GM12878 (cell line): ENCODE results near the gene FCER1G. TPM values are rescaled to one million over a fixed set of nuclear protein-coding genes. Genes with fewer than 3 reads are reported as not detected.

Experiments used
- ATAC-seq: fragments of 200-7000 bp; cut with Tn5 transposase; 3 replicates; pipeline ENCODE4 v1.9.1; 2020; ENCODE audit warnings: mild to moderate bottlenecking, moderate library complexity
- BruUV-seq: library from RNA; stranded (reverse); fragments of 400-500 nt; replicated peaks from 2 replicates; lab custom pipeline; 2021; lab: Mats Ljungman, UMichigan
- CTCF ChIA-PET: fragments of 300-600 bp; sonication (Branson Sonifier 250); formaldehyde crosslinking; extraction: SDS; loops from one replicate; lab custom pipeline; 2021; ENCODE audit warnings: inconsistent platforms; lab: Yijun Ruan, JAX
- POLR2A ChIA-PET: fragments of 350-600 bp; formaldehyde crosslinking; extraction: SDS; loops from one replicate; lab custom pipeline; 2021; ENCODE audit warnings: inconsistent platforms; lab: Charles Lee
- RAD21 ChIA-PET: fragments of 300-600 bp; sonication (Branson Sonifier 250); formaldehyde crosslinking; loops from one replicate; lab custom pipeline; 2023; ENCODE audit warnings: antibody characterized with exemption; ENCODE audit not compliant: unreplicated experiment; lab: Charles Lee
- SMC1A ChIA-PET: fragments of 300-600 bp; sonication (Branson Sonifier 250); formaldehyde crosslinking; loops from one replicate; lab custom pipeline; 2023; ENCODE audit not compliant: unreplicated experiment, uncharacterized antibody; lab: Charles Lee
- DNase-seq: peaks from one replicate; pipeline ENCODE4 v3.0.0-alpha.2; 2011; ENCODE audit warnings: low read depth, low spot score
- FAIRE-seq: peaks from 3 replicates; lab custom pipeline; 2011; peaks lifted over from hg19 to GRCh38; lab: Jason Lieb, UNC
- H2AFZ ChIP-seq: 2 replicates; pipeline ENCODE4 v1.6.0; 2011; ENCODE audit warnings: low read depth, low read length, control low read depth; ENCODE audit not compliant: control insufficient read depth
- H3K27ac ChIP-seq: 2 replicates; pipeline ENCODE4 v1.5.1; 2011; ENCODE audit warnings: control low read depth; ENCODE audit not compliant: control insufficient read depth, insufficient read depth
- H3K27me3 ChIP-seq, 2 experiments: replicated peaks in 1 of 2; 2 replicates each; pipeline versions ENCODE4 v1.6.0 to v1.6.1; 2011; ENCODE audit warnings: low read length in 1 of 2; ENCODE audit not compliant: control insufficient read depth in 2 of 2, insufficient read depth in 2 of 2
- H3K36me3 ChIP-seq, 2 experiments: 2 replicates each; pipeline ENCODE4 v1.5.1; 2011; ENCODE audit warnings: low read length in 1 of 2; ENCODE audit not compliant: control insufficient read depth in 2 of 2, insufficient read depth in 2 of 2
- H3K4me1 ChIP-seq: 2 replicates; pipeline ENCODE4 v1.6.1; 2011; ENCODE audit warnings: mild to moderate bottlenecking, low read length, moderate library complexity, mixed read lengths; ENCODE audit not compliant: control insufficient read depth, insufficient read depth
- H3K4me2 ChIP-seq: 2 replicates; pipeline ENCODE4 v1.6.0; 2011; ENCODE audit warnings: control low read depth; ENCODE audit not compliant: control insufficient read depth, insufficient read depth
- H3K4me3 ChIP-seq: fragments of 200-600 bp; sonication (generic); 2 replicates; pipeline ENCODE4 v1.5.1; 2016
- H3K79me2 ChIP-seq: 2 replicates; pipeline ENCODE4 v1.6.0; 2011; ENCODE audit warnings: low read length; ENCODE audit not compliant: control insufficient read depth, insufficient read depth
- H3K9ac ChIP-seq: 2 replicates; pipeline ENCODE4 v1.8.0; 2011; ENCODE audit warnings: low read length, control low read depth, mixed read lengths; ENCODE audit not compliant: control insufficient read depth, insufficient read depth
- H3K9me3 ChIP-seq: replicated peaks from 3 replicates; pipeline ENCODE4 v1.5.1; 2011; ENCODE audit warnings: mild to moderate bottlenecking, low read length; ENCODE audit not compliant: control insufficient read depth, insufficient read depth
- H4K20me1 ChIP-seq: 2 replicates; pipeline ENCODE4 v1.6.0; 2011; ENCODE audit not compliant: control insufficient read depth, insufficient read depth
- BACH1 ChIP-seq: fragments of 450-650 bp; IDR thresholded peaks from 2 replicates; pipeline ENCODE4 v1.6.1; 2017; ENCODE audit warnings: mild to moderate bottlenecking, borderline replicate concordance
- FOXM1 ChIP-seq: IDR thresholded peaks from 2 replicates; pipeline ENCODE4 v1.6.1; 2012; ENCODE audit warnings: low read depth, mild to moderate bottlenecking, inconsistent platforms, low read length, moderate library complexity
- HDGF ChIP-seq: fragments of 450-650 bp; IDR thresholded peaks from 2 replicates; pipeline ENCODE4 v1.6.1; 2016; ENCODE audit warnings: antibody characterized with exemption
- KDM1A ChIP-seq: fragments of 200-600 bp; sonication (generic); IDR thresholded peaks from 2 replicates; pipeline ENCODE4 v1.6.1; 2016; ENCODE audit warnings: borderline replicate concordance
- STAT3 ChIP-seq: IDR thresholded peaks from 2 replicates; pipeline ENCODE4 v1.6.1; 2011; ENCODE audit warnings: low read depth, low read length, improper control_type of control experiment
- SUPT20H ChIP-seq: IDR thresholded peaks from 2 replicates; pipeline ENCODE4 v1.6.1; 2011; ENCODE audit warnings: low read depth, mild to moderate bottlenecking, low read length, moderate library complexity, borderline replicate concordance; ENCODE audit not compliant: control insufficient read depth
- SUZ12 ChIP-seq: fragments of 200-600 bp; sonication (generic); IDR thresholded peaks from one replicate; pipeline ENCODE4 v1.6.1; 2018; ENCODE audit warnings: antibody characterized with exemption, mild to moderate bottlenecking; ENCODE audit not compliant: unreplicated experiment
- TARDBP ChIP-seq: IDR thresholded peaks from 2 replicates; pipeline ENCODE4 v1.6.1; 2016; ENCODE audit warnings: borderline replicate concordance
- WGBS: methylation state at CpG from one replicate; pipeline ENCODE4 v1.1.6; 2016; ENCODE audit warnings: low lambda C conversion rate; ENCODE audit not compliant: insufficient replicate concordance, insufficient coverage; ENCODE audit errors: missing lambda C conversion rate; 5-methylcytosine and 5-hydroxymethylcytosine counted together
- in situ Hi-C: fragments of 300-500 bp; cut with MboI; formaldehyde crosslinking; loops from 9 replicates; pipeline ENCODE4 v1.14.3; 2018; ENCODE audit warnings: mixed read lengths
- intact Hi-C: fragments of 100-400 bp; cut with micrococcal nuclease; formaldehyde crosslinking; loops from one replicate; pipeline ENCODE4 v1.14.2; 2022; ENCODE audit not compliant: unreplicated experiment
- polyA plus RNA-seq, 11 experiments: library from polyadenylated mRNA; depleted of rRNA in 4 of 11; unstranded in 6 of 11; stranded (reverse) in 5 of 11; fragments of >200 nt; fragmentation: Nextera tagmentation in 4 of 11; fragmentation: Illumina TruSeq in 1 of 11; extraction: Ambion mirVana in 4 of 11; extraction: Trizol in 1 of 11; gene quantifications; 1 replicate in 1 of 11; 2 replicates in 10 of 11; pipeline versions ENCODE4 v1.2.1 to v1.2.3, GENCODE V29; 2011 to 2016; ENCODE audit warnings: inconsistent platforms in 2 of 11, missing spikeins in 2 of 11, low read depth in 1 of 11
- total RNA-seq, 4 experiments: library from RNA; depleted of rRNA in 3 of 4; stranded (reverse); fragments of >200 nt in 3 of 4; fragmentation: Illumina TruSeq in 1 of 4; extraction: Trizol in 1 of 4; gene quantifications; 2 replicates each; pipeline versions ENCODE4 v1.2.1 to v1.2.3, GENCODE V29; 2013 to 2021
- TF ChIP-seq, protein P1 (sequence below): fragments of 450-650 bp; IDR thresholded peaks from 2 replicates; pipeline ENCODE4 v1.6.1; 2017; ENCODE audit warnings: borderline replicate concordance

FCER1G gene
- total and polyA plus RNA-seq, 10 of the 15 experiments (the other 5 are each of a cell fraction or from before 2014, with no cell fraction given), result 0.40 to 1.9 (median 0.89) TPM

DNA sequence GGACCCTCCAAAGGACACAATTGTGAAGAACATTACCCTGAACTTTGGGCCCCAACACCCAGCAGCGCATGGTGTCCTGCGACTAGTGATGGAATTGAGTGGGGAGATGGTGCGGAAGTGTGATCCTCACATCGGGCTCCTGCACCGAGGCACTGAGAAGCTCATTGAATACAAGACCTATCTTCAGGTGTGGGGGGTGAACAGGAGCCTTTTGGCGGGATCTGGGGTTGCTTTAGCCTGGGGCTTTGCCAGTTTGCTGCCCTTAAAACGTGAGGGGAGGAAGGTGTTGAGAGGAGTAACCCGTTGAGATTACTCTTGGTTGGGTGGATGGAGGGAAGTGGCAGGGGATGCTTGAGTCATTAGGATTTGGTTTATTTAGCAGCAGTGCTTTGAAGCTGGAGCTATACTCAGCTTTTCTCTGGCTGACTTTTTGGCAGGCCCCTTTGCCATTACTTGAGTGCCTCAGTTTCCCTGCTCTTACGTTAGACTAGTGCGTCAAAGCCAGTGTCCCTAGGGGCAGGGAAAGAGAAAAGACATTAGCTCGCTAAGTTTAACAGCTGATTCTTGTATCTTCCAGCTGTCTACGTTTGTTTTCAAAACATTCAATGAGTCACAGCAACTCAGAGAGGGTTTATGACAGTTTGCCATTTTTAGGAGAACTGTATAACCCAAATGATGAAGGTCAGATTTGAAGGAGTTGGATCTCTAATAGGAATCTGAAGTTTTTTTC lies 8.5 kb upstream of the FCER1G start:
- Histone ChIP-seq H3K79me2 (peaks cover 20% of the 10 kb centered on the region), H3K9me3 (no peaks in the 10 kb centered on the region), H3K27me3 (no peaks in the 10 kb centered on the region), H3K4me3 (no peak overlapping the region), H4K20me1 (no peaks in the 10 kb centered on the region), H2AFZ (no peak overlapping the region), H3K36me3 (peaks cover 9 to 27% of the 10 kb centered on the region in 2 experiments; a peak in 3 of 4 replicates), H3K4me2 (no peak overlapping the region), H3K9ac (no peak overlapping the region), H3K4me1 (peaks cover 10% of the 10 kb centered on the region), H3K27ac (no peak overlapping the region)
- ChIA-PET CTCF (interaction anchor here (0.8 to 13.6 kb wide), 8 partner anchors 12 to 177 kb away, joined by 3 to 385 read pairs (median 10); partner anchors contain the start of genes APOA2, FCER1G, PPOX and TOMM40L), POLR2A (interaction anchor here (1.0 to 1.6 kb wide), 5 partner anchors 12 to 53 kb away, joined by 3 to 4 read pairs (median 4); partner anchors contain the start of genes PCP4L1, TOMM40L and UFC1), SMC1A (interaction anchor here (0.6 to 8.1 kb wide), 9 partner anchors 11 to 333 kb away, joined by 3 to 66 read pairs (median 8); partner anchors contain the start of gene TOMM40L), RAD21 (interaction anchor here (1.0 to 6.6 kb wide), 3 partner anchors 19 to 176 kb away, joined by 3 to 72 read pairs (median 5); partner anchors contain the start of gene TOMM40L)
- intact Hi-C loops, result loop anchor here (5.0 kb wide), 2 partner anchors 86 to 176 kb away; no protein-coding TSS in a partner anchor
- in situ Hi-C loops, result no loop called here
- no peak for DNase-seq
- TF ChIP-seq, protein P1, sequence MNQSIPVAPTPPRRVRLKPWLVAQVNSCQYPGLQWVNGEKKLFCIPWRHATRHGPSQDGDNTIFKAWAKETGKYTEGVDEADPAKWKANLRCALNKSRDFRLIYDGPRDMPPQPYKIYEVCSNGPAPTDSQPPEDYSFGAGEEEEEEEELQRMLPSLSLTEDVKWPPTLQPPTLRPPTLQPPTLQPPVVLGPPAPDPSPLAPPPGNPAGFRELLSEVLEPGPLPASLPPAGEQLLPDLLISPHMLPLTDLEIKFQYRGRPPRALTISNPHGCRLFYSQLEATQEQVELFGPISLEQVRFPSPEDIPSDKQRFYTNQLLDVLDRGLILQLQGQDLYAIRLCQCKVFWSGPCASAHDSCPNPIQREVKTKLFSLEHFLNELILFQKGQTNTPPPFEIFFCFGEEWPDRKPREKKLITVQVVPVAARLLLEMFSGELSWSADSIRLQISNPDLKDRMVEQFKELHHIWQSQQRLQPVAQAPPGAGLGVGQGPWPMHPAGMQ, result no peak
- no peak for TF ChIP-seq STAT3
- TF ChIP-seq TARDBP, result no peak
- TF ChIP-seq SUPT20H, result no peak
- TF ChIP-seq HDGF, result no peak
- no peak for TF ChIP-seq BACH1
- TF ChIP-seq SUZ12, result no peak
- no peak for TF ChIP-seq KDM1A
- no peak for TF ChIP-seq FOXM1
- ATAC-seq, result no peak
- no peak for FAIRE-seq
- BruUV-seq, result no TSS peak
- WGBS, result 90% methylated on average over 12 of the region's 12 CpGs
